Endodermal cell (in vitro differentiated cells): Measurements from ENCODE around the gene CCL28. TPM values are rescaled to one million over a fixed set of nuclear protein-coding genes. Genes with fewer than 3 reads are reported as not detected.

Experiments used
- DNase-seq: peaks from one replicate; pipeline ENCODE4 v3.0.0-alpha.2; 2017
- H3K27ac ChIP-seq: 2 replicates; pipeline ENCODE4 v1.5.1; 2013; ENCODE audit warnings: mild to moderate bottlenecking, low read depth, low read length, moderate library complexity
- H3K27me3 ChIP-seq: 2 replicates; pipeline ENCODE4 v1.6.1; 2013; ENCODE audit warnings: mild to moderate bottlenecking, low read length, moderate library complexity; ENCODE audit not compliant: insufficient read depth, control insufficient read depth, poor library complexity, severe bottlenecking
- H3K36me3 ChIP-seq: 2 replicates; pipeline ENCODE4 v1.7.0; 2013; ENCODE audit warnings: mild to moderate bottlenecking, low read length, moderate library complexity; ENCODE audit not compliant: control insufficient read depth, insufficient read depth
- H3K4me1 ChIP-seq: one replicate; pipeline ENCODE4 v1.7.0; 2013; ENCODE audit warnings: low read length; ENCODE audit not compliant: control insufficient read depth, insufficient read depth
- H3K4me3 ChIP-seq: 2 replicates; pipeline ENCODE4 v1.5.1; 2013; ENCODE audit warnings: mild to moderate bottlenecking, low read length, moderate library complexity
- H3K9ac ChIP-seq: 2 replicates; pipeline ENCODE4 v1.6.1; 2013; ENCODE audit warnings: mild to moderate bottlenecking, low read length, moderate library complexity; ENCODE audit not compliant: poor library complexity, severe bottlenecking; ENCODE audit errors: extremely low read depth
- H3K9me3 ChIP-seq: 2 replicates; pipeline ENCODE4 v1.6.1; 2013; ENCODE audit warnings: mild to moderate bottlenecking, low read length, moderate library complexity; ENCODE audit not compliant: control insufficient read depth
- H3K27ac Mint-ChIP-seq: 2 replicates; pipeline ENCODE4 v1.8.0; 2020; ENCODE audit warnings: mixed read lengths
- H3K27me3 Mint-ChIP-seq: 2 replicates; pipeline ENCODE4 v1.8.0; 2021; ENCODE audit warnings: mild to moderate bottlenecking, mixed read lengths; ENCODE audit not compliant: insufficient read depth
- H3K36me3 Mint-ChIP-seq: 2 replicates; pipeline ENCODE4 v1.8.0; 2020; ENCODE audit warnings: low read depth, mixed read lengths
- H3K4me1 Mint-ChIP-seq: 2 replicates; pipeline ENCODE4 v1.8.0; 2020; ENCODE audit warnings: mixed read lengths
- H3K4me3 Mint-ChIP-seq: 2 replicates; pipeline ENCODE4 v1.8.0; 2020; ENCODE audit warnings: mild to moderate bottlenecking, moderate library complexity, mixed read lengths
- H3K9me3 Mint-ChIP-seq: 2 replicates; pipeline ENCODE4 v1.8.0; 2020; ENCODE audit warnings: mild to moderate bottlenecking, mixed read lengths
- CTCF ChIP-seq: fragments of 200-600 bp; sonication (generic); conservative IDR thresholded peaks from 2 replicates; pipeline ENCODE4 v1.5.0; 2021; ENCODE audit warnings: antibody characterized with exemption, mild to moderate bottlenecking
- WGBS, 2 experiments: methylation state at CpG; one replicate each; pipeline versions ENCODE4 v1.1.5 to v1.1.7; 2013; ENCODE audit warnings: missing lambda C conversion rate in 2 of 2, mixed read lengths in 1 of 2; ENCODE audit not compliant: insufficient coverage in 1 of 2, insufficient read length in 1 of 2; 5-methylcytosine and 5-hydroxymethylcytosine counted together
- total RNA-seq, 2 donors: library from RNA; stranded (reverse); fragmentation: NEBNext Ultra II Directional in 1 of 2; extraction: Animal tissue kit (Norgen Biotek cat#: 25700) in 1 of 2; gene quantifications; 2 replicates in 1 of 2; 3 replicates in 1 of 2; pipeline ENCODE4 v1.2.1, GENCODE V29; 2021

CCL28 gene
- total RNA-seq, 2 donors from 2014 or later: 1.7 TPM; not detected in 1

GRCh38 chr5:43354774-43355173 is 57.4 kb downstream of the CCL28 start:
- Mint-ChIP-seq H3K27ac (no peak overlapping the region), H3K27me3 (peaks cover 12% of the 10 kb centered on the region), H3K36me3 (peaks cover 2% of the 10 kb centered on the region), H3K4me3 (no peak overlapping the region), H3K4me1 (peaks cover 14% of the 10 kb centered on the region), H3K9me3 (peaks cover 16% of the 10 kb centered on the region)
- no peaks in the 10 kb centered on the region for H3K36me3 ChIP-seq
- H3K4me3 ChIP-seq: no peak overlapping the region
- TF ChIP-seq CTCF: no peak
- no peak overlapping the region for H3K27ac ChIP-seq
- no peak for DNase-seq
- H3K9ac ChIP-seq: no peak overlapping the region
- peaks cover 17% of the 10 kb centered on the region for H3K9me3 ChIP-seq
- peaks cover 5% of the 10 kb centered on the region for H3K4me1 ChIP-seq
- H3K27me3 ChIP-seq: no peaks in the 10 kb centered on the region
- 88 to 100% methylated on average over 1 to 3 of the region's 3 CpGs for whole genome bisulfite sequencing, 2 experiments

DNA sequence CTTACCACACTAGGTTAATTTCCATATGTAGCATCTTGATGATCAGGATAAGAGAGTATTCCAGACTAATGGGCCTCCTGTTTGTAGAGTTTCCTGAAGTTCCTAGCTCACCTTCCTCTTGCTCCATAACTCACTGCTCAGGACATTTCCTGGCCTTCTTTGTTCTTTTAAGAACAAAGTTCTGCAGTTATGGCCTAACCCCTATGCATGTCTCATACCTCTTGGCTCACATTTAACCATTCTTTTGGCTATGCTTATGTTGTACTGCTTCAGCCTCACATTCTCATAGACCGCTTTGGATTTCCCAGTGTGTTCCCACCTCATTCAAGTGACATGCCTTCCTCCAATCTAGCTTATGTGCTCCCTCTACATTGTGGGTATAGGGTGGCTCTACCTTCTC is 58.5 kb downstream of the CCL28 start:
- Histone ChIP-seq H3K9me3 (peaks cover 6% of the 10 kb centered on the region), H3K27ac (no peak overlapping the region), H3K36me3 (no peaks in the 10 kb centered on the region), H3K4me3 (no peak overlapping the region), H3K9ac (no peak overlapping the region), H3K4me1 (peaks cover 10% of the 10 kb centered on the region), H3K27me3 (no peaks in the 10 kb centered on the region)
- no peaks in the 10 kb centered on the region for H3K36me3 Mint-ChIP-seq
- H3K4me1 Mint-ChIP-seq: peaks cover 19% of the 10 kb centered on the region
- peaks cover 5% of the 10 kb centered on the region for H3K9me3 Mint-ChIP-seq
- peaks cover 12% of the 10 kb centered on the region for H3K27me3 Mint-ChIP-seq
- 100% methylated on average over 1 of the region's 1 CpG for WGBS, 2 experiments
- no peak overlapping the region for H3K27ac Mint-ChIP-seq
- no peak for DNase-seq
- H3K4me3 Mint-ChIP-seq: no peak overlapping the region
- TF ChIP-seq CTCF: no peak

DNA sequence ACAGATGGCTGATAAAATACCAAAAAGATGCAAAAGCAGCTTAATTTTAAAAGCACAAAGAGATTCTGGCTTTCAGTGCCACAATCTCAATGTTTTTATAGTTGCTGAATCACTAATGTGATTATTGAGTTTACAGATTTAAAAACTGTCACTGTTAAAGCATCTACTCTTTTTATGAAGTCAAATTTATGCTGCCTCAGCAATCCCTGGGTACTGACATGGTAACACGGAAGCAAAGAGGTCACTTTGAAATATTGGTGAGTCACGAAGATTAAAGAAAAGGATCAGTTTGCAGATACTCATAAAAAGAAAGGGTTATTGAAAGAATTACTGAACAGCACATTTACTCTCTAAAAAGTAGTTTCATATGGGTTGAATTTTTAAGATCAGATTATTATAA is 59.3 kb downstream of the CCL28 start:
- no peak overlapping the region for H3K4me3 ChIP-seq
- no peak overlapping the region for H3K27ac ChIP-seq
- H3K4me1 ChIP-seq: peaks cover 16% of the 10 kb centered on the region
- WGBS, 2 experiments: 97 to 100% methylated on average over 1 to 2 of the region's 2 CpGs
- no peak overlapping the region for H3K9ac ChIP-seq
- no peaks in the 10 kb centered on the region for H3K36me3 ChIP-seq
- Mint-ChIP-seq H3K27ac (no peak overlapping the region), H3K9me3 (peaks cover 2% of the 10 kb centered on the region), H3K4me1 (peaks cover 25% of the 10 kb centered on the region), H3K36me3 (no peaks in the 10 kb centered on the region), H3K27me3 (peaks cover 12% of the 10 kb centered on the region), H3K4me3 (no peak overlapping the region)
- no peak for TF ChIP-seq CTCF
- peaks cover under 1% of the 10 kb centered on the region for H3K9me3 ChIP-seq
- no peak for DNase-seq
- no peaks in the 10 kb centered on the region for H3K27me3 ChIP-seq
